SK-N-MC (cell line): ENCODE results near the gene TGM6.

Experiments
- EZH2 ChIP-seq: fragments of 200-600 bp; sonication (generic); IDR thresholded peaks from one replicate; pipeline ENCODE4 v1.6.1; 2017; ENCODE audit warnings: antibody characterized with exemption
- FOXP2 ChIP-seq: optimal IDR thresholded peaks from 2 replicates; pipeline ENCODE3; 2011; ENCODE audit warnings: mild to moderate bottlenecking, moderate library complexity; ENCODE audit not compliant: insufficient read depth; ENCODE audit errors: extremely low read length, control extremely low read depth
- POLR2AphosphoS5 ChIP-seq: IDR thresholded peaks from 2 replicates; pipeline ENCODE4 v1.6.1; 2012; ENCODE audit warnings: mild to moderate bottlenecking, low read depth, low read length, borderline replicate concordance

DNA sequence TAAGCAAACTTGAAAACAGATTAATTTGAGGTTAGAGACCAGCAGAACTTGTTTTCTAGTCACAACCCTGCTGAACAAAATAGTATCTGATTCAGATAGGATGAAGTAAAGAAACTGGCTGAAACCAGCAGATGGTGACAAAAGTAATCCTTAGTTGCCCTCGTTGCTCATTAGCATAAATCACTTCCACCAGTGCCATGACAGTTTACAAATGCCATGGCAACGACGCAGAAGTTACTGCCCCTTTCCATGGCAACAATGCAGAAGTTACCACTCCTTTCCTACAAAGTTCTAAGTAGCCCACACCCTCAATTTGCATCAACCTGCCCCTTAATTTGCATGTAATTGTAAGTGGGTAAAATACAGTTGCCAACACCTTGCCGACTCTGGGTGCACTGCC is 66.1 kb downstream of the TGM6 start:
- no peak for TF ChIP-seq EZH2
- no peak for TF ChIP-seq POLR2AphosphoS5
- TF ChIP-seq FOXP2: no peak
